Thoracic aorta (tissue), 2 donors: Measurements from ENCODE around the gene ASTE1. TPM values are rescaled to one million over a fixed set of nuclear protein-coding genes. Genes with fewer than 3 reads are reported as not detected.
"Not testable (repeated sequence)": the region's sequence is repeated elsewhere in the genome, so short reads cannot be mapped to it uniquely, and the experiment has no call there.

Experiments
- ATAC-seq: fragments of 150-250 bp; one replicate; pipeline ENCODE4 v1.8.0; 2017; ENCODE audit warnings: low read depth; ENCODE audit not compliant: insufficient number of reproducible peaks, low FRiP score
- DNase-seq: peaks from one replicate; pipeline ENCODE4 v3.0.0-alpha.2; 2020; ENCODE audit warnings: low spot score
- H3K27ac ChIP-seq, 2 donors: fragments of 200-600 bp; sonication (generic); 1 replicate in 1 of 2; 2 replicates in 1 of 2; pipeline ENCODE4 v1.5.1; 2016; ENCODE audit warnings: mild to moderate bottlenecking in 2 of 2, moderate library complexity in 2 of 2
- H3K27me3 ChIP-seq: fragments of 200-600 bp; sonication (generic); replicated peaks from 2 replicates; pipeline ENCODE4 v1.6.0; 2016; ENCODE audit warnings: mild to moderate bottlenecking; ENCODE audit not compliant: insufficient read depth
- H3K36me3 ChIP-seq: fragments of 200-600 bp; sonication (generic); one replicate; pipeline ENCODE4 v1.5.1; 2016
- H3K4me1 ChIP-seq, 2 donors: fragments of 200-600 bp; sonication (generic); 1 replicate in 1 of 2; 2 replicates in 1 of 2; pipeline versions ENCODE4 v1.5.1 to v1.6.0; 2016; ENCODE audit warnings: low read depth in 2 of 2, mild to moderate bottlenecking in 1 of 2; ENCODE audit not compliant: control insufficient read depth in 1 of 2
- H3K4me3 ChIP-seq: fragments of 200-600 bp; sonication (generic); 2 replicates; pipeline ENCODE4 v1.5.1; 2016; ENCODE audit warnings: mild to moderate bottlenecking
- H3K9me3 ChIP-seq: fragments of 200-600 bp; sonication (generic); 2 replicates; pipeline ENCODE4 v1.5.1; 2016
- total RNA-seq, 2 donors: library from RNA; depleted of rRNA; stranded (reverse); fragments of >200 nt; gene quantifications; one replicate each; pipeline versions ENCODE4 v1.1.0 to v1.2.3, GENCODE V29; 2016
- TF ChIP-seq, protein P1 (sequence below): fragments of 200-600 bp; sonication (generic); IDR thresholded peaks from one replicate; pipeline ENCODE4 v1.5.1; 2019; ENCODE audit warnings: antibody characterized with exemption

ASTE1 gene
- total RNA-seq, 2 donors from 2014 or later, result 4.6 to 6.3 TPM

DNA sequence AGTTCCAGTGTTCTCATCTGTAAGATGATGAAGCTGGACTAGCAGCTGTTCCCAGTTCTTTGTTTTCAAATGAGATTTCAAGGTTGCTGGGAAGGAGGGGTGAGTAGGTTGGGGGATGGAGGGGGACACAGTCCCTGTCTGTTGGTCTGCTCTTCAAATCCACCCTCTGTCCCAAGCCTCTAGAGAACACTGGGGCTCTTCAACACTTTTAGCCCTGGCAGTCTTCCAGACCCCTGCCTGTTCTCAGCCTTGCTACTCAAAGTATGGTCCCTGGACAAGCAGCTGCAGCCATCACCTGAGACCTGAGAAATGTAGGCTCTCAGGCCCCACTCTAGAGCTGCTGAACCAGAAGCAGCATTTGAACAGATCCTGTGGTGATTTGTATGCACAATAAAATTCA, 41.4 kb upstream of the ASTE1 start:
- H3K4me3 ChIP-seq, result no peak overlapping the region
- peaks cover 0 to 8% of the 10 kb centered on the region in 2 donors for H3K4me1 ChIP-seq
- H3K27me3 ChIP-seq, result no peaks in the 10 kb centered on the region
- TF ChIP-seq, protein P1, sequence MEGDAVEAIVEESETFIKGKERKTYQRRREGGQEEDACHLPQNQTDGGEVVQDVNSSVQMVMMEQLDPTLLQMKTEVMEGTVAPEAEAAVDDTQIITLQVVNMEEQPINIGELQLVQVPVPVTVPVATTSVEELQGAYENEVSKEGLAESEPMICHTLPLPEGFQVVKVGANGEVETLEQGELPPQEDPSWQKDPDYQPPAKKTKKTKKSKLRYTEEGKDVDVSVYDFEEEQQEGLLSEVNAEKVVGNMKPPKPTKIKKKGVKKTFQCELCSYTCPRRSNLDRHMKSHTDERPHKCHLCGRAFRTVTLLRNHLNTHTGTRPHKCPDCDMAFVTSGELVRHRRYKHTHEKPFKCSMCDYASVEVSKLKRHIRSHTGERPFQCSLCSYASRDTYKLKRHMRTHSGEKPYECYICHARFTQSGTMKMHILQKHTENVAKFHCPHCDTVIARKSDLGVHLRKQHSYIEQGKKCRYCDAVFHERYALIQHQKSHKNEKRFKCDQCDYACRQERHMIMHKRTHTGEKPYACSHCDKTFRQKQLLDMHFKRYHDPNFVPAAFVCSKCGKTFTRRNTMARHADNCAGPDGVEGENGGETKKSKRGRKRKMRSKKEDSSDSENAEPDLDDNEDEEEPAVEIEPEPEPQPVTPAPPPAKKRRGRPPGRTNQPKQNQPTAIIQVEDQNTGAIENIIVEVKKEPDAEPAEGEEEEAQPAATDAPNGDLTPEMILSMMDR, result no peak
- no peak overlapping the region for H3K27ac ChIP-seq
- no peaks in the 10 kb centered on the region for H3K9me3 ChIP-seq
- H3K36me3 ChIP-seq, result no peaks in the 10 kb centered on the region
- no peak for ATAC-seq
- DNase-seq, result no peak

DNA sequence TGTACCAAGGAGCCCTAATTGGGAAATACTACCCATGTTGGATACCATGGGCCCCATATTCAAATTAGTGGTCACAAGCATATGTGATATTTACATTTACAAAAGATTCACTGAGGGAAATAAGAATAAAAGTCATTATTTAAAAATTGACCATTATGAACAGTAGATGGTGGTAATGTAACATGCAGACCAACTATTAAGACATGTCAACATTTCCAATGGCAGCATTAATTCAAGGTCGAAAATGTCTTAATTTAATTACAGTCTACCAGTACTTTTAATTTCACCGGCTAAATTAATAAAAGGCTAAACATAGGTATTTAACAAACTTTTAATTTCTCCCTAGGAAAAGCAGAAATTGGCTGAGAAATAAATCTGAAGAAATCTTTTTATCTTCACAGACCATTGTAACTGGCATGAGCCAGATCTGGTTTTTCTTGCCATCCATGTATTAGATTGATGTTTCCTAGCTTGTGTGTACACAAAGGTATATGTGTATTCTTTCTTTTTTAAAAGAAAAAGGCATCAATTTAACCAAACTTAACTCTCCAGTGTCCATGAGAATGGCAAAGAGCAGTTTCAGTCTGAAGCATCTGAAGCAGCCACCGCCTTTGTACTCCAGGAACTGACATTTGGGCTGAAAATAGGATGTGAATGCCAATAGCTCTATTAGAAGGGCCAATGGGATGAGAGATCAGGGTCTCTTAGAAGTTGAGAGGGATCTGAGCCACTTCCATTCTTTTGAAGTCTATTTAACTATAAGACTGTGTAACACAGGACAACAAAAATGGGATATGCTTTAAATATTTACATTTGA, 26.6 kb upstream of the ASTE1 start:
- DNase-seq, result no peak
- no peaks in the 10 kb centered on the region for H3K27me3 ChIP-seq
- no peak overlapping the region for H3K27ac ChIP-seq
- TF ChIP-seq, protein P1, result no peak
- no peaks in the 10 kb centered on the region for H3K36me3 ChIP-seq
- no peaks in the 10 kb centered on the region for H3K4me1 ChIP-seq
- no peak for ATAC-seq
- H3K9me3 ChIP-seq, result no peaks in the 10 kb centered on the region
- H3K4me3 ChIP-seq, result no peak overlapping the region

DNA sequence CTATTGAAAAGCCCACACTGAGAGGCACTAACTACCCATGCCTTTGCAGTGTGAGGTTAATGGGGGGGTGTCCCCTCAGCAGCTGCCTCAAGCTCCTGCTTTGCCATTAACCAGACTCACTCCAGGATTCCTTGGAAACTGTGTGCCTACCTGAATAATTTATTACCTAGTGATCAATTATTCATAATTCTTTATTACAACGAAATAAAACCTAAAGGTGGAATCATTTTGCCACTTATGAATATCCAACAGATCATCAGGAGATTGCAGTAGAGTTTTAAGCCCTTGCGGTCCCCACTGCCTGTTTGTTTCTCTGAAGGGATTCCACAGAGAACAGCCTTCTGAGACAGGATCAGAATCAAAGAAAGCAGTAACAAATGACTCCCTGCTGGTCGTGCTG, 23.4 kb upstream of the ASTE1 start:
- H3K4me1 ChIP-seq, result no peaks in the 10 kb centered on the region
- no peaks in the 10 kb centered on the region for H3K36me3 ChIP-seq
- DNase-seq (no peak), ATAC-seq (no peak)
- H3K4me3 ChIP-seq, result no peak overlapping the region
- no peak overlapping the region for H3K27ac ChIP-seq
- TF ChIP-seq, protein P1, result no peak
- no peaks in the 10 kb centered on the region for H3K9me3 ChIP-seq
- H3K27me3 ChIP-seq, result no peaks in the 10 kb centered on the region

DNA sequence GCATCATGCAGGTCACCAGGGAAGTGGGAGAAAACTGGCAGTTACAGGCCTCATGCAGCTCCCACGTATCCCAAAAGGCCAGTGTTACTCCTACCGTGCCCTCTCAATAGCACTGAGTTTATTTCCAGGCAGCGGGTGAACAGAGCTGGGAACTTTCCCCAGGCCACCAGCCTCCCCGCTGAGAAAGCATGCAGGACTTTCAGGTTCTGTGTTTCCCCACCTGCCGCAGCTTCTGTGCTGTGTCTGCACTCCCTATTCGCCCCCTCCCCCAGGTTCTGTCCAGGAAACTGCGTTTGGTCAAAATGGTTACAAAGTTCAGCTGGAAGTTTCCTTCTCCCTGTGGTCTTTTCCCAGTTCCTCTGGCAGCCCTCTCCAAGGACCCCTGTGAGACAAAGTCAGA, 21.4 kb upstream of the ASTE1 start:
- ATAC-seq (no peak), DNase-seq (no peak)
- H3K27ac ChIP-seq, result no peak overlapping the region
- H3K36me3 ChIP-seq, result no peaks in the 10 kb centered on the region
- H3K4me1 ChIP-seq, result no peaks in the 10 kb centered on the region
- peaks cover 4% of the 10 kb centered on the region for H3K9me3 ChIP-seq
- TF ChIP-seq, protein P1, result no peak
- H3K4me3 ChIP-seq, result no peak overlapping the region
- no peaks in the 10 kb centered on the region for H3K27me3 ChIP-seq

DNA sequence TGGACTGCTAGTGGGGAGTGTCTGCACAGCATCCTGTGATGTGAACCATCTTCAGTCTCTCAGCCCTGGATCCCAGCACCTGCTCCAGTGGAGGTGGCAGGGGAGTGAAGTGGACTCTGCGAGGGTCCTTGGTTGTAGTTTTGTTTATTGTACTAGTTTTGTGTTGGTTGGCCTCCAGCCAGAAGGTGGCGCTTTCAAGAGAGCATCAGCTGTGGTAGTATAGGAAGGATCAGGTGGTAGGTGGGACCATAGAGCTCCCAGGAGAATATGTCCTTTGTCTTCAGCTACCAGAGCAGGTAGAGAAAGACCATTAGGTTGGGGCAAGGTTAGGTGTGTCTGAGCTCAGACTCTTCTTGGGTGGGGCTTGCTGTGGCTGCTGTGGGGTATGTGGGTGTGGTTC, 21.0 kb upstream of the ASTE1 start:
- Histone ChIP-seq H3K9me3 (peaks cover 4% of the 10 kb centered on the region), H3K27me3 (no peaks in the 10 kb centered on the region), H3K27ac (no peak overlapping the region), H3K4me1 (no peaks in the 10 kb centered on the region), H3K36me3 (no peaks in the 10 kb centered on the region), H3K4me3 (no peak overlapping the region)
- DNase-seq (no peak), ATAC-seq (no peak)
- TF ChIP-seq, protein P1, result no peak

DNA sequence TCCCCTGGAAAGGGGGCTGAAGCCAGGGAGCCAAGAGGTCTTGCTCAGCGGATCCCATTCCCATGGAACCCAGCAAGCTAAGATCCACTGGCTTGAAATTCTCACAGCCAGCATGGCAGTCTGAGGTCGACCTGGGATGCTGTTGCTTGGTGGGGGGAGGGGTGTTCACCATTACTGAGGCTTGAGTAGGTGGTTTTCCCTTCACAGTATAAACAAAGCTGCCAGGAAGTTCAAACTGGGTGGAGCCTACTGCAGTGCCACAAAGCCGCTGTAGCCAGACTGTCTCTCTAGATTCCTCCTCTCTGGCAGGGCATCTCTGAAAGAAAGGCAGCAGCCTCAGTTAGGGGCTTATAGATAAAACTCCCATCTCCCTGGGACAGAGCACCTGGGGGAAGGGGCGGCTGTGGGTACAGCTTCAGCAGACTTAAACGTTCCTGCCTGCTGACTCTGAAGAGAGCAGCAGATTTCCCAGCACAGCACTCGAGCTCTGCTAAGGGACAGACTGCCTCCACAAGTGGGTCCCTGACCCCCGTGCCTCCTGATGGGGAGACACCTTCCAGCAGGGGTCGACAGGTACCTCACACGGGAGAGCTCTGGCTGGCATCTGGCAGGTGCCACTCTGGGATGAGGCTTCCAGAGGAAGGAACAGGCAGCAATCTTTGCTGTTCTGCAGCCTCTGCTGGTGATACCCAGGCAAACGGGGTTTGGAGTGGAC, 15.8 kb upstream of the ASTE1 start:
- not testable (repeated sequence) for H3K27ac ChIP-seq, H3K4me3 ChIP-seq, H3K27me3 ChIP-seq, ATAC-seq, DNase-seq, H3K4me1 ChIP-seq, H3K36me3 ChIP-seq, H3K9me3 ChIP-seq
